Measurements from ENCODE around the gene RRP15. TPM values are rescaled to one million over a fixed set of nuclear protein-coding genes. Genes with fewer than 3 reads are reported as not detected.

RRP15 gene
- polyA plus RNA-seq, 1 donor (not counting 4 experiments of a cell fraction or from before 2014, with no cell fraction given), result 15.8 TPM

- Histone ChIP-seq H3K4me3 (ENCODE audit: control insufficient read depth in 2 of 3, extremely low read depth in 1 of 3, insufficient read depth in 2 of 3, low read depth in 1 of 3, low read length in 3 of 3) (no peak overlapping the region), H3K79me2 (ENCODE audit: control insufficient read depth, insufficient read depth, low read length) (peaks cover 63% of the 10 kb centered on the region), H3K27me3 (ENCODE audit: control insufficient read depth, extremely low read depth, insufficient read depth, low read length) (no peaks in the 10 kb centered on the region), H3K9me1 (ENCODE audit: control insufficient read depth, extremely low read depth, insufficient read depth, low read length) (no peaks in the 10 kb centered on the region), H2AFZ (ENCODE audit: control insufficient read depth, low read length) (no peak overlapping the region), H3K4me2 (ENCODE audit: control insufficient read depth, extremely low read depth, insufficient read depth, low read depth, low read length) (no peak overlapping the region), H4K20me1 (ENCODE audit: control insufficient read depth, extremely low read depth, insufficient read depth, low read length) (no peaks in the 10 kb centered on the region), H3K4me1 (ENCODE audit: control insufficient read depth, extremely low read depth, insufficient read depth, low read length) (peaks cover 14% of the 10 kb centered on the region), H3K27ac (ENCODE audit: control insufficient read depth, insufficient read depth, low read length) (no peak overlapping the region), H3K36me3 (ENCODE audit: control insufficient read depth in 2 of 2, extremely low read depth in 1 of 2, insufficient read depth in 2 of 2, low read length in 2 of 2) (no peaks in the 10 kb centered on the region), H3K9me3 (ENCODE audit: control insufficient read depth, low read depth, low read length) (no peaks in the 10 kb centered on the region), H3K9ac (ENCODE audit: control insufficient read depth, extremely low read depth, insufficient read depth, low read length) (no peak overlapping the region)
- TF ChIP-seq CTCF (optimal IDR thresholded peaks at IDR 0.05 in 1 of 3, IDR thresholded peaks at IDR 0.05 in 1 of 3, conservative IDR thresholded peaks at IDR 0.05 in 1 of 3; ENCODE audit: extremely low read depth in 1 of 3, insufficient read depth in 2 of 3, low read length in 3 of 3) (no peak), EZH2 (IDR thresholded peaks at IDR 0.05; ENCODE audit: low read length) (no peak)
- dilution Hi-C loops (cut with MboI; ENCODE audit: extremely low pct_ligation_motif_present, low sequenced_read_pairs), result no loop called here
- FAIRE-seq, result no peak
- no peak for DNase-seq (ENCODE audit: low read depth, low spot score)
Measured at GRCh38 chr1:218296162-218296561, 11.1 kb downstream of the RRP15 start.

GRCh38 chr1:218297461-218297860, 12.4 kb downstream of the RRP15 start:
- Histone ChIP-seq H3K9ac (ENCODE audit: control insufficient read depth, extremely low read depth, insufficient read depth, low read length) (no peak overlapping the region), H3K4me2 (ENCODE audit: control insufficient read depth, extremely low read depth, insufficient read depth, low read depth, low read length) (no peak overlapping the region), H3K4me3 (ENCODE audit: control insufficient read depth in 2 of 3, extremely low read depth in 1 of 3, insufficient read depth in 2 of 3, low read depth in 1 of 3, low read length in 3 of 3) (no peak overlapping the region), H3K27ac (ENCODE audit: control insufficient read depth, insufficient read depth, low read length) (no peak overlapping the region), H2AFZ (ENCODE audit: control insufficient read depth, low read length) (no peak overlapping the region), H3K9me1 (ENCODE audit: control insufficient read depth, extremely low read depth, insufficient read depth, low read length) (no peaks in the 10 kb centered on the region), H4K20me1 (ENCODE audit: control insufficient read depth, extremely low read depth, insufficient read depth, low read length) (no peaks in the 10 kb centered on the region), H3K79me2 (ENCODE audit: control insufficient read depth, insufficient read depth, low read length) (peaks cover 59% of the 10 kb centered on the region), H3K27me3 (ENCODE audit: control insufficient read depth, extremely low read depth, insufficient read depth, low read length) (no peaks in the 10 kb centered on the region), H3K36me3 (ENCODE audit: control insufficient read depth in 2 of 2, extremely low read depth in 1 of 2, insufficient read depth in 2 of 2, low read length in 2 of 2) (peaks cover 0 to 5% of the 10 kb centered on the region in 2 experiments), H3K4me1 (ENCODE audit: control insufficient read depth, extremely low read depth, insufficient read depth, low read length) (peaks cover 14% of the 10 kb centered on the region), H3K9me3 (ENCODE audit: control insufficient read depth, low read depth, low read length) (no peaks in the 10 kb centered on the region)
- no peak for TF ChIP-seq CTCF (optimal IDR thresholded peaks at IDR 0.05 in 1 of 3, IDR thresholded peaks at IDR 0.05 in 1 of 3, conservative IDR thresholded peaks at IDR 0.05 in 1 of 3; ENCODE audit: extremely low read depth in 1 of 3, insufficient read depth in 2 of 3, low read length in 3 of 3)
- TF ChIP-seq EZH2 (IDR thresholded peaks at IDR 0.05; ENCODE audit: low read length), result no peak
- FAIRE-seq, result no peak
- dilution Hi-C loops (cut with MboI; ENCODE audit: extremely low pct_ligation_motif_present, low sequenced_read_pairs), result no loop called here
- DNase-seq (ENCODE audit: low read depth, low spot score), result no peak

Measured in keratinocyte (primary cell).